ENCODE data around the gene FYB1. TPM values are rescaled to one million over a fixed set of nuclear protein-coding genes. Genes with fewer than 3 reads are reported as not detected.

FYB1 gene
- total RNA-seq, 1 experiment from 2014 or later: 0.52 TPM

GRCh38 chr5:39203951-39204350 is 15.4 kb downstream of the FYB1 start:
- Mint-ChIP-seq H3K27ac (no peak overlapping the region), H3K4me3 (no peak overlapping the region), H3K9me3 (no peaks in the 10 kb centered on the region), H3K27me3 (ENCODE audit: low read depth) (no peaks in the 10 kb centered on the region), H3K36me3 (no peaks in the 10 kb centered on the region), H3K4me1 (peaks cover 26% of the 10 kb centered on the region)
- TF ChIP-seq, protein P1, sequence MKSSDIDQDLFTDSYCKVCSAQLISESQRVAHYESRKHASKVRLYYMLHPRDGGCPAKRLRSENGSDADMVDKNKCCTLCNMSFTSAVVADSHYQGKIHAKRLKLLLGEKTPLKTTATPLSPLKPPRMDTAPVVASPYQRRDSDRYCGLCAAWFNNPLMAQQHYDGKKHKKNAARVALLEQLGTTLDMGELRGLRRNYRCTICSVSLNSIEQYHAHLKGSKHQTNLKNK (CRISPR knock-in tag; IDR thresholded peaks at IDR 0.05): no peak
- no peak for TF ChIP-seq ETV6 (CRISPR knock-in tag; IDR thresholded peaks at IDR 0.05)
- TF ChIP-seq ZNF671 (CRISPR knock-in tag; IDR thresholded peaks at IDR 0.05): no peak
- TF ChIP-seq, protein P2, sequence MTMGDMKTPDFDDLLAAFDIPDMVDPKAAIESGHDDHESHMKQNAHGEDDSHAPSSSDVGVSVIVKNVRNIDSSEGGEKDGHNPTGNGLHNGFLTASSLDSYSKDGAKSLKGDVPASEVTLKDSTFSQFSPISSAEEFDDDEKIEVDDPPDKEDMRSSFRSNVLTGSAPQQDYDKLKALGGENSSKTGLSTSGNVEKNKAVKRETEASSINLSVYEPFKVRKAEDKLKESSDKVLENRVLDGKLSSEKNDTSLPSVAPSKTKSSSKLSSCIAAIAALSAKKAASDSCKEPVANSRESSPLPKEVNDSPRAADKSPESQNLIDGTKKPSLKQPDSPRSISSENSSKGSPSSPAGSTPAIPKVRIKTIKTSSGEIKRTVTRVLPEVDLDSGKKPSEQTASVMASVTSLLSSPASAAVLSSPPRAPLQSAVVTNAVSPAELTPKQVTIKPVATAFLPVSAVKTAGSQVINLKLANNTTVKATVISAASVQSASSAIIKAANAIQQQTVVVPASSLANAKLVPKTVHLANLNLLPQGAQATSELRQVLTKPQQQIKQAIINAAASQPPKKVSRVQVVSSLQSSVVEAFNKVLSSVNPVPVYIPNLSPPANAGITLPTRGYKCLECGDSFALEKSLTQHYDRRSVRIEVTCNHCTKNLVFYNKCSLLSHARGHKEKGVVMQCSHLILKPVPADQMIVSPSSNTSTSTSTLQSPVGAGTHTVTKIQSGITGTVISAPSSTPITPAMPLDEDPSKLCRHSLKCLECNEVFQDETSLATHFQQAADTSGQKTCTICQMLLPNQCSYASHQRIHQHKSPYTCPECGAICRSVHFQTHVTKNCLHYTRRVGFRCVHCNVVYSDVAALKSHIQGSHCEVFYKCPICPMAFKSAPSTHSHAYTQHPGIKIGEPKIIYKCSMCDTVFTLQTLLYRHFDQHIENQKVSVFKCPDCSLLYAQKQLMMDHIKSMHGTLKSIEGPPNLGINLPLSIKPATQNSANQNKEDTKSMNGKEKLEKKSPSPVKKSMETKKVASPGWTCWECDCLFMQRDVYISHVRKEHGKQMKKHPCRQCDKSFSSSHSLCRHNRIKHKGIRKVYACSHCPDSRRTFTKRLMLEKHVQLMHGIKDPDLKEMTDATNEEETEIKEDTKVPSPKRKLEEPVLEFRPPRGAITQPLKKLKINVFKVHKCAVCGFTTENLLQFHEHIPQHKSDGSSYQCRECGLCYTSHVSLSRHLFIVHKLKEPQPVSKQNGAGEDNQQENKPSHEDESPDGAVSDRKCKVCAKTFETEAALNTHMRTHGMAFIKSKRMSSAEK (CRISPR knock-in tag; IDR thresholded peaks at IDR 0.05; ENCODE audit: borderline replicate concordance): no peak
- no peak for TF ChIP-seq ZBTB21 (CRISPR knock-in tag; IDR thresholded peaks at IDR 0.05; ENCODE audit: borderline replicate concordance)
- no peak for TF ChIP-seq FOXK1 (CRISPR knock-in tag; IDR thresholded peaks at IDR 0.05)
- TF ChIP-seq, protein P3, sequence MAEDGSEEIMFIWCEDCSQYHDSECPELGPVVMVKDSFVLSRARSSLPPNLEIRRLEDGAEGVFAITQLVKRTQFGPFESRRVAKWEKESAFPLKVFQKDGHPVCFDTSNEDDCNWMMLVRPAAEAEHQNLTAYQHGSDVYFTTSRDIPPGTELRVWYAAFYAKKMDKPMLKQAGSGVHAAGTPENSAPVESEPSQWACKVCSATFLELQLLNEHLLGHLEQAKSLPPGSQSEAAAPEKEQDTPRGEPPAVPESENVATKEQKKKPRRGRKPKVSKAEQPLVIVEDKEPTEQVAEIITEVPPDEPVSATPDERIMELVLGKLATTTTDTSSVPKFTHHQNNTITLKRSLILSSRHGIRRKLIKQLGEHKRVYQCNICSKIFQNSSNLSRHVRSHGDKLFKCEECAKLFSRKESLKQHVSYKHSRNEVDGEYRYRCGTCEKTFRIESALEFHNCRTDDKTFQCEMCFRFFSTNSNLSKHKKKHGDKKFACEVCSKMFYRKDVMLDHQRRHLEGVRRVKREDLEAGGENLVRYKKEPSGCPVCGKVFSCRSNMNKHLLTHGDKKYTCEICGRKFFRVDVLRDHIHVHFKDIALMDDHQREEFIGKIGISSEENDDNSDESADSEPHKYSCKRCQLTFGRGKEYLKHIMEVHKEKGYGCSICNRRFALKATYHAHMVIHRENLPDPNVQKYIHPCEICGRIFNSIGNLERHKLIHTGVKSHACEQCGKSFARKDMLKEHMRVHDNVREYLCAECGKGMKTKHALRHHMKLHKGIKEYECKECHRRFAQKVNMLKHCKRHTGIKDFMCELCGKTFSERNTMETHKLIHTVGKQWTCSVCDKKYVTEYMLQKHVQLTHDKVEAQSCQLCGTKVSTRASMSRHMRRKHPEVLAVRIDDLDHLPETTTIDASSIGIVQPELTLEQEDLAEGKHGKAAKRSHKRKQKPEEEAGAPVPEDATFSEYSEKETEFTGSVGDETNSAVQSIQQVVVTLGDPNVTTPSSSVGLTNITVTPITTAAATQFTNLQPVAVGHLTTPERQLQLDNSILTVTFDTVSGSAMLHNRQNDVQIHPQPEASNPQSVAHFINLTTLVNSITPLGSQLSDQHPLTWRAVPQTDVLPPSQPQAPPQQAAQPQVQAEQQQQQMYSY (CRISPR knock-in tag; IDR thresholded peaks at IDR 0.05): no peak
- TF ChIP-seq, protein P4, sequence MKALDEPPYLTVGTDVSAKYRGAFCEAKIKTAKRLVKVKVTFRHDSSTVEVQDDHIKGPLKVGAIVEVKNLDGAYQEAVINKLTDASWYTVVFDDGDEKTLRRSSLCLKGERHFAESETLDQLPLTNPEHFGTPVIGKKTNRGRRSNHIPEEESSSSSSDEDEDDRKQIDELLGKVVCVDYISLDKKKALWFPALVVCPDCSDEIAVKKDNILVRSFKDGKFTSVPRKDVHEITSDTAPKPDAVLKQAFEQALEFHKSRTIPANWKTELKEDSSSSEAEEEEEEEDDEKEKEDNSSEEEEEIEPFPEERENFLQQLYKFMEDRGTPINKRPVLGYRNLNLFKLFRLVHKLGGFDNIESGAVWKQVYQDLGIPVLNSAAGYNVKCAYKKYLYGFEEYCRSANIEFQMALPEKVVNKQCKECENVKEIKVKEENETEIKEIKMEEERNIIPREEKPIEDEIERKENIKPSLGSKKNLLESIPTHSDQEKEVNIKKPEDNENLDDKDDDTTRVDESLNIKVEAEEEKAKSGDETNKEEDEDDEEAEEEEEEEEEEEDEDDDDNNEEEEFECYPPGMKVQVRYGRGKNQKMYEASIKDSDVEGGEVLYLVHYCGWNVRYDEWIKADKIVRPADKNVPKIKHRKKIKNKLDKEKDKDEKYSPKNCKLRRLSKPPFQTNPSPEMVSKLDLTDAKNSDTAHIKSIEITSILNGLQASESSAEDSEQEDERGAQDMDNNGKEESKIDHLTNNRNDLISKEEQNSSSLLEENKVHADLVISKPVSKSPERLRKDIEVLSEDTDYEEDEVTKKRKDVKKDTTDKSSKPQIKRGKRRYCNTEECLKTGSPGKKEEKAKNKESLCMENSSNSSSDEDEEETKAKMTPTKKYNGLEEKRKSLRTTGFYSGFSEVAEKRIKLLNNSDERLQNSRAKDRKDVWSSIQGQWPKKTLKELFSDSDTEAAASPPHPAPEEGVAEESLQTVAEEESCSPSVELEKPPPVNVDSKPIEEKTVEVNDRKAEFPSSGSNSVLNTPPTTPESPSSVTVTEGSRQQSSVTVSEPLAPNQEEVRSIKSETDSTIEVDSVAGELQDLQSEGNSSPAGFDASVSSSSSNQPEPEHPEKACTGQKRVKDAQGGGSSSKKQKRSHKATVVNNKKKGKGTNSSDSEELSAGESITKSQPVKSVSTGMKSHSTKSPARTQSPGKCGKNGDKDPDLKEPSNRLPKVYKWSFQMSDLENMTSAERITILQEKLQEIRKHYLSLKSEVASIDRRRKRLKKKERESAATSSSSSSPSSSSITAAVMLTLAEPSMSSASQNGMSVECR (CRISPR knock-in tag; IDR thresholded peaks at IDR 0.05; ENCODE audit: borderline replicate concordance): no peak
- no peak for TF ChIP-seq PREB (CRISPR knock-in tag; IDR thresholded peaks at IDR 0.05; ENCODE audit: borderline replicate concordance)
- no peak for TF ChIP-seq KAT7 (CRISPR knock-in tag; IDR thresholded peaks at IDR 0.05; ENCODE audit: borderline replicate concordance)
- TF ChIP-seq, protein P5, sequence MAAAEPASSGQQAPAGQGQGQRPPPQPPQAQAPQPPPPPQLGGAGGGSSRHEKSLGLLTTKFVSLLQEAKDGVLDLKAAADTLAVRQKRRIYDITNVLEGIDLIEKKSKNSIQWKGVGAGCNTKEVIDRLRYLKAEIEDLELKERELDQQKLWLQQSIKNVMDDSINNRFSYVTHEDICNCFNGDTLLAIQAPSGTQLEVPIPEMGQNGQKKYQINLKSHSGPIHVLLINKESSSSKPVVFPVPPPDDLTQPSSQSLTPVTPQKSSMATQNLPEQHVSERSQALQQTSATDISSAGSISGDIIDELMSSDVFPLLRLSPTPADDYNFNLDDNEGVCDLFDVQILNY (CRISPR knock-in tag; IDR thresholded peaks at IDR 0.05): no peak
- TF ChIP-seq TEAD1 (CRISPR knock-in tag; IDR thresholded peaks at IDR 0.05): no peak
- no peak for TF ChIP-seq CREB1 (CRISPR knock-in tag; IDR thresholded peaks at IDR 0.05)
- TF ChIP-seq NFATC4 (CRISPR knock-in tag; IDR thresholded peaks at IDR 0.05): no peak
- POLR2A ChIA-PET: no interaction called here
- DNase-seq (ENCODE audit: low spot score): no peak
- no peak for ATAC-seq
- CTCF ChIA-PET: interaction anchor here (1.9 kb wide), 1 partner anchor 14 kb away, joined by 7 read pairs; no protein-coding TSS in a partner anchor

All from WTC11 (cell line).